ENCODE data around the gene SLPI.
A peak's percentile ranks its signal among the peaks of the same experiment; 100 is the strongest.

The SLPI gene

DNA sequence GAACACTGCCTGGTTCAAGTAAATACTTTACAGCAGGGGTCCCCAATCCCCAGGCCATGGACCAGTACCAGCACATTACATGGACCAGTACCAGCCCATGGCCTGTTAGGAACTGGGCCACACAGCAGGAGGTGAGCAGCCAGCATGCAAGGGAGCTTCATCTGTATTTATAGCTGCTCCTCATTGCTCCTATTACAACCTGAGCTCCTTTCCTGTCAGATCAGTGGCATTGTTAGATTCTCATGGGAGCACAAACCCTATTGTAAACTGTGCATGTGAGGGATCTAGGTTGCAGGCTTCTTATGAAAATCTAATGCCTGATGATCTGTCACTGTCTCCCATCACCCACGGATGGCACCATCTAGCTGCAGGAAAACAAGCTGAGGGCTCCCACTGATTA lies 40.3 kb upstream of the SLPI start:
- TF ChIP-seq, protein P1, sequence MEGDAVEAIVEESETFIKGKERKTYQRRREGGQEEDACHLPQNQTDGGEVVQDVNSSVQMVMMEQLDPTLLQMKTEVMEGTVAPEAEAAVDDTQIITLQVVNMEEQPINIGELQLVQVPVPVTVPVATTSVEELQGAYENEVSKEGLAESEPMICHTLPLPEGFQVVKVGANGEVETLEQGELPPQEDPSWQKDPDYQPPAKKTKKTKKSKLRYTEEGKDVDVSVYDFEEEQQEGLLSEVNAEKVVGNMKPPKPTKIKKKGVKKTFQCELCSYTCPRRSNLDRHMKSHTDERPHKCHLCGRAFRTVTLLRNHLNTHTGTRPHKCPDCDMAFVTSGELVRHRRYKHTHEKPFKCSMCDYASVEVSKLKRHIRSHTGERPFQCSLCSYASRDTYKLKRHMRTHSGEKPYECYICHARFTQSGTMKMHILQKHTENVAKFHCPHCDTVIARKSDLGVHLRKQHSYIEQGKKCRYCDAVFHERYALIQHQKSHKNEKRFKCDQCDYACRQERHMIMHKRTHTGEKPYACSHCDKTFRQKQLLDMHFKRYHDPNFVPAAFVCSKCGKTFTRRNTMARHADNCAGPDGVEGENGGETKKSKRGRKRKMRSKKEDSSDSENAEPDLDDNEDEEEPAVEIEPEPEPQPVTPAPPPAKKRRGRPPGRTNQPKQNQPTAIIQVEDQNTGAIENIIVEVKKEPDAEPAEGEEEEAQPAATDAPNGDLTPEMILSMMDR (IDR thresholded peaks at IDR 0.05; ENCODE audit: insufficient read depth, low read depth, low read length, missing control alignments), result no peak
- DNase-seq (ENCODE audit: low read depth), result no peak
- H3K4me3 ChIP-seq (ENCODE audit: low read depth, low read length), result no peak overlapping the region

DNA sequence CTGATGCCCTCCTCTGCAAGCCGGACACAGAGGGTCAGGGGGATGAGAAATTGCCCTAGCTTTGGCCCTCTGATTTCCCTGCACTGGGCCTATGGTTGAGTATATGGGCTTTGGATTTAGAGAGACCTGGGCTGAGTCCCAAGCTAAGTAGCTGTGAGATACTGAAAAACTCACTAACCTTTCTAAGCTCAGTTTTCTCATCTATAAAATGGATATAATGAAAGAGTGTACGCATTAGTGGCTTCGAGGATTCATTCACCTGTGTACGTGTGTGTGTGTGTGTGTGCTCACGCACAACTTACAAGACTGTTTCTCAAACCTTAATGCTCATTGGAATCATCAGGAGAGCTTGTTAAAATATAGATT lies 39.6 kb upstream of the SLPI start:
- TF ChIP-seq, protein P1 (IDR thresholded peaks at IDR 0.05; ENCODE audit: insufficient read depth, low read depth, low read length, missing control alignments), result no peak
- no peak for DNase-seq (ENCODE audit: low read depth)
- H3K4me3 ChIP-seq (ENCODE audit: low read depth, low read length), result no peak overlapping the region

DNA sequence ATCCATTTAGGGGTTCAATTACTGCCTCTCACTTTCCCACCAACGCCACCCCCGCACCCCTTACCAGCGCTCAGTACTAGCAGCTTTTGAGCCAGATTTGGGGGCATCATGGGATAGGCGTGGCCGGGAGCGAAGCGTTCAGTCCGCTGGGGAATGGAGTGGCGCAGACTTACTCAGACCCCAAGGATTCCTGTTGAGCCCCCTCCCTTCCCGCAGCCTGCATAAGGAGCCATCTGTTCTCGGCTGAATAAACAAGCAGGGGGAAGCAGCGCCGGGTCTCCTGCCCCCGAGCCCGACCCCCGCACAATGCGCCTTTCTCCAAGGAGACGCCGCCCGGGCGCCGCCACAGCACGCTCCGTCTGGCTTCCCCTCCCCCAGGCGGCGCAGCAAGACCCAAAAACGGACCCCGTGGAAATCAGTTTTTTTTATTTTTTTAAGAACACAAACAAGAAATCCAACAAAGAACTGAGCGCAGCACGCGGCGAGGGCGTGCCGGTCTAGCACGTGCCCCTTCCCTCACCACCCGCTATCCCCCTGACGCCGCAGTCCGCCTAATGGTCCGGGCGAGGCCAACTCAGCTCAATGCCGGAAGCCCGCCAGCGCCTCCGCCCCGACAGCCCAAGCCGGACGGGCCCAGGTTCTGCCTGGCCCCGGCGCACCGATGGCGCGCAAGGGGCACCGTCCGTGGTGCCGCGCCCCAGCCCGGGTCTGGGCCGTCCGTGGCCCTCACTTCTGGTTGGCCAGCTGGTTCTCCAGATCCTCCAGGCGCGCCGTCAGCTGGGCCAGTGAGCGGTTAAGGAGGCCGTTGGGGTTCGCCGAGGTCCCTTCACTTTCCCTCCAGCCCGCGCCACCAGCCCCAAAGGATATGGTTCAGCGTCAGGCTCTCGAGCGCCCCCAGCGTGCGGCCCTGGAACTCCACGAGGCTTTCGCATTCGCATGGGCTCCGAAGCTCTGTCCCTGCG lies 39.0 kb upstream of the SLPI start:
- DNase-seq (ENCODE audit: low read depth), result peak; percentile 68
- TF ChIP-seq, protein P1 (IDR thresholded peaks at IDR 0.05; ENCODE audit: insufficient read depth, low read depth, low read length, missing control alignments), result peak; percentile 95
- H3K4me3 ChIP-seq (ENCODE audit: low read depth, low read length), result peak overlapping the region; percentile 53

DNA sequence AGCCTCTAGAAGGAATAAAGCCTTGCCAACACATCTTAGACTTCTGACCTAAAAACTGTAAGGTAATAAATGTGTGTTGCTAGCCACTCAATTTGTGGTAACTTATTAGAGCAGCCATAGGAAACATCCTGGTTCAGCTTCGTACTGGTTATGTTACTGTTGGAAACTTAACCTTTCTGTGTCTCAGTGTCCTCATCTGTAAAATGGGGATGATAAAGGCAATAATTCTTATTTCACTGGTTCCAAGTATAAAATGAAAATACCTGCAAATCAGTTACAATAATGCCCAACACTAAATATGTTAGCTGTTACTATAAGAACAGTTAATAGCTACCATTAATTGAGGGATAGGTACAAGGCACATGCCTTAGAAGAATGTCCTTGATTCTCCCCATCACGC lies 38.0 kb upstream of the SLPI start:
- DNase-seq (ENCODE audit: low read depth), result no peak
- TF ChIP-seq, protein P1 (IDR thresholded peaks at IDR 0.05; ENCODE audit: insufficient read depth, low read depth, low read length, missing control alignments), result no peak
- H3K4me3 ChIP-seq (ENCODE audit: low read depth, low read length), result no peak overlapping the region

DNA sequence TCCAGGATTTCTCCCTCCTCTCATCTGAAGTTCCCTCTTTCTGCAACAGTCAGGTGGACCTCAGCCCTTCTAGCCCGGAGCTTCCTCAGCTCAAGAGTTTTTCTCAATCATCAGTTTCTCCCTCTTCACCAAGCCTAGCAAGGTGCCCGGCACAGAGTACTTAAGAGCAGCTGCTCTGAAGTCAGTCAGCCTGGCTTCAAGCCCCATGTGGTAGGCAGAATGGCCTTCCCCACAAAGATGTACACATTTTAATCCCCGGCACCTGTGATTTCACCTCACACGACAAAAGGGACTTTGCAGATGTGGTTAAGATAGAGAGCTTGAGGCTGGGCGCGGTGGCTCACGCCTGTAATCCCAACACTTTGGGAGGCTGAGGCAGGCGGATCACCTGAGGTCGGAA lies 37.2 kb upstream of the SLPI start:
- DNase-seq (ENCODE audit: low read depth), result no peak
- TF ChIP-seq, protein P1 (IDR thresholded peaks at IDR 0.05; ENCODE audit: insufficient read depth, low read depth, low read length, missing control alignments), result no peak
- H3K4me3 ChIP-seq (ENCODE audit: low read depth, low read length), result no peak overlapping the region

DNA sequence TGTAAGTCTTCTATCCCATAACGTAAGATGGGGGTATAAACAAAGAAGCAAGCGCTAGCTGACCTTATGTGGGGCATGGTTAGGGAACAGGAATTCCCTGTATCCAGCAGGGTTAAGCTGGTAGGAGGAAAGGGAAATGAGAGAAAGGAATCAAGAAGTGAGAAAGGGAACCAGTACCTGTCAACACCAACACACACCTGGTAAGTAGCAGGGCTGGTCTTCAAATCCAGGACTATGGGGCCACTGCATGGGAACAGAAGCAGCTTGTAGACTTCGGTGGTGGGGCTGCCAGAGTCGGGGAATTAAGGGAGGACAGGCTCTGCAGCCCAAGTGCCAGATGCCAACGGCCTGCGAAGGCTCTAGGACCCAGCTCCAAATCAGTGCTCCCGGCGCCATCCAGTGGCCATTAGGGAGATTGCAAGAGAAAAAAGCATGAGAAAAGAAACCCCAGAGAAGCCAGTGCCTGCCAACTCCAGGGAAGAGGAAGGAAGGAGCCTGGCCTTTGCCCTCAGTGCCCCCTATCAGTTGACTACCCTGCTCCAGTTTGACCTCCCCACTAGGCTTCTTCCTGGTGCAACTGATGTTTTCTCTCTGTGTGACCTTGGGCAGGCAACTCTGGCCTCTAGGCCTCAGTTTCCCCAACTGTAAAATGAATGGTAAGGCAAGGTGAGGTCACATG lies 36.5 kb upstream of the SLPI start:
- peak; percentile 66 for DNase-seq (ENCODE audit: low read depth)
- no peak overlapping the region for H3K4me3 ChIP-seq (ENCODE audit: low read depth, low read length)
- TF ChIP-seq, protein P1 (IDR thresholded peaks at IDR 0.05; ENCODE audit: insufficient read depth, low read depth, low read length, missing control alignments), result peak; percentile 81

Data from GM12865 (cell line).